Inflammatory macrophage treated with lipopolysaccharide for 1 hour (primary cell): Measurements from ENCODE around the gene TIAM2.
A peak's percentile ranks its signal among the peaks of the same experiment; 100 is the strongest.
"Not testable (repeated sequence)": the region's sequence is repeated elsewhere in the genome, so short reads cannot be mapped to it uniquely, and the experiment has no call there.

Experiments
- DNase-seq, 2 donors: peaks; one replicate each; pipeline ENCODE4 v3.0.0-alpha.2; 2020 to 2022

TIAM2 gene

DNA sequence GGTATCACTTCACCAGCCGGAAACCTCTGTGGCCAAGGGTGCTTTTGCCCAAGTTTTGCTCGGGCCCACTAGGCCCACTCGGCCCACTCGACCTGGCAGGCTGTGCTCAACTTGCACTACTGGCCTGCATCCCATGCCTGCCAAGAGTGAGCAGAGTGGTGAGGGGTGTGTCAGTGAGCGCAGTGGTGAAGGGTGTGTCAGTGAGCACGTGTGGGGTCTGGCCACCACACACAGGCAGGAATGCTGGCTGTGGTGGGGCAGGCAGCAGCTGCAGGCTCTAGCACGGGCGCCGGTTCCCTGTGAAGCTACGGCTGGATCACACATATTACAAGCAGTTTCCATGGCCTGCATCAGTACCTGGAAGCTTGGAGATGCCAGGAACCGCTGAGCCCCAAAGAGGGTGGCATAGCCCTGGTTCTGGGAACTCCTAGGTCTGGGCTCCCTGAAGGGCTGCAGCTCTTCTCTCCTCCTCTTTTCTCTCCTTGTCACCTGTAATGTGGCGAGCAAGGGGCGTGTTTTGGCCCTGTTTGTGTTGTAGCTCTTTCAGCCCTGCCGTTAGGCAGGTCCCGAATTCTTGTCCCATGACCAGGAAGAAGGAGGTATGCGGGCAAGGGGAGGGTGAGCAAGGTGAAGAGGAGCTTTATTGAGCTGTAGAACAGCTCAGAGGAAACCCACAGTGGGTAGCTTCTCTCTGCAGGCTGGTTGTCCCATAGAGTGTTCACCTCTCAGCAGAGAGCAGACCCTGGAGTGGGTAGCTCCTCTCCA, 217.7 kb downstream of the TIAM2 start:
- no peak for DNase-seq

- DNase-seq, result no peak
Observed at GRCh38 chr6:155213611-155214372, 218.7 kb downstream of the TIAM2 start.

- DNase-seq, result no peak
Observed at GRCh38 chr6:155215906-155216305, 220.8 kb downstream of the TIAM2 start.

GRCh38 chr6:155216312-155217046, 221.4 kb downstream of the TIAM2 start:
- DNase-seq, result no peak

DNA sequence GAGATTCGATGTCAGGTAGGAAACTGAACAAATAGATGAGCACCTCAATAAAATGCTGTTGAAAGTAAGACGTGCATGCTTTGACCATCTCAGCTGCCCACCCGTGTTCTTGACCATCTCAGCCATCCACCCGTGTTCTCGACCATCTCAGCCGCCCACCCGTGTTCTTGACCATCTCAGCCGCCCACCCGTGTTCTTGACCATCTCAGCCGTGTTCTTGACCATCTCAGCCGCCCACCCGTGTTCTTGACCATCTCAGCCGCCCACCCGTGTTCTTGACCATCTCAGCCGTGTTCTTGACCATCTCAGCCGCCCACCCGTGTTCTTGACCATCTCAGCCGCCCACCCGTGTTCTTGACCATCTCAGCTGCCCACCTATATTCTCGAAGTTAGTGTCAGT, 223.6 kb downstream of the TIAM2 start:
- DNase-seq, result not testable (repeated sequence)

DNA sequence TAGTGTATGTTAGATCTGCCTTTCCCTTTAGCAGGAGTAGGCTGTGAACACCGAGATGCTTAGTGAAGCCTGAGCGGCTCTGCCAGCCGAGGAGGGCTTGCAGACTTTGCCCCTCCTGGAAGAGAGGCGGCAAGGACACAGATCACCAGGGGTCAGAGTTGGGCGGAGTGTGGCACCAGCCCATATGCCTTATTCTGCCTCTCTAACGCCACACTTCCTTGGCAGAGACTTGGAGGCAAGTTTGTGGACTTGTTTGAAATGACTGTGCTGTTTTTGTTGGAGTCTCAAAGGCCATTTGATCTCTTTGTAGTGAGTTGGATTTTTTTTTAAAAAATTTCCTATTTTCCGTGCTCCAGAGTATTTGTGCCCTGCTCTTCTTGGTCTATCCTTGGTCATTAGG, 224.2 kb downstream of the TIAM2 start:
- DNase-seq, result no peak

- no peak for DNase-seq
Observed at GRCh38 chr6:155219858-155220301, 224.8 kb downstream of the TIAM2 start.

- DNase-seq, result peak; percentile 61 to 76
Observed at GRCh38 chr6:155221086-155221485, 226.0 kb downstream of the TIAM2 start.

DNA sequence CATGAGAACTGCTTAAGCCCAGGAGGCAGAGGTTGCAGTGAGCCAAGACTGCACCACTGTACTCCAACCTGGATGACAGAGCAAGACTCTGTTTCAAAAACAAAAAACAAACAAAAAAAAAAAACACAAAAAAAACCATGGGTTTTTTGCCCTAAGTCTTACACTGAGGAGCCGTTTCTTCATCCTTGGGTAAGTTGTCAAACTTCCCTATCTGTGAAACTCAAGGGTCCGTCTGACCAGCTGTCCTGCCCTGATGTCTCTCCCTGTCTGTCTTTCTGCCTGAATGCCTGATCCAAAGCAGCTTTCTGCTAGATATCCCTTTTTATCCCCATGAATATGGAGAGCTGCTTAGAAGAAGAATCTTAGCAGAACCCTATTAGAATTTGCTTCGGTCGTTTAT, 227.4 kb downstream of the TIAM2 start:
- DNase-seq, result peak; percentile 60 to 74

- DNase-seq, result peak; percentile 74 to 89
Observed at GRCh38 chr6:155223646-155224451, 228.7 kb downstream of the TIAM2 start.

DNA sequence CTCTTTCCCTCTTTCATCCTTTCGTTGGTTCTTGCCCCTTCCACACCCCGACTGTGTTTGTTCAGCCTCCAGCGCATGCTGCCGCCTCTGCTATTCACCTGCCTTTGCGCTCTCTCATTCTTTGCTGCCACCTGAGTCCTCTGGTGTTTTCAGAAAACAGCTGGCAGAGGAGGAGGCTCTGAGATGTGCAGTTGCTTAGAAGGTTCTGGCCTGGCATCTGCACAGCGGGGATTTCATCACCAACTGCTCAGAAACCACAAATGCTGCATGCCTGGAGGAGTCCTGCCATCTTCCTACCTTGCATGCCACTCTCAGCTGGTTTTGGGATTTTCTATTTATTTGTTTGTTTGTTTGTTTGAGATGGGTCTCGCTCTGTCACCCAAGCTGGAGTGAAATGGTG, 229.5 kb downstream of the TIAM2 start:
- no peak for DNase-seq

DNA sequence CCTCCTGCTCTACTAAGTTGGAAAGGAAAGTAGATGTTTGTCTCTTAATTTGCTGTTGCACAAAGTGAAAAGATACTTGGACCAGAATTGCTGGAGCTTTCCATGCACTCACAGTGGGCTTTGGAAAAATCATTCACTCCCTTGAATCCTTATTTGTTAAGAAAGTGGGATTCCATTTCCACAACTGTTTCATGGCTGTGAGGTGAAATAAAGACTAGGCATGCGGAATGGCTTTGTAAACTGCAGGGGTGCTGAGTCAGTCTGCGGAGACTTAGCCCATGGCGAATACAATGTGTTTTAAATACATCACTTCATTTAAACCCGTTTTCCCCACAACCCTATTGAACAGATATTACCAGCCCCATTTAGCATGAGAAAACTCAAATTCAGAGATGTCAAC, 231.9 kb downstream of the TIAM2 start:
- no peak for DNase-seq

GRCh38 chr6:155228546-155229166, 233.5 kb downstream of the TIAM2 start:
- no peak for DNase-seq

DNA sequence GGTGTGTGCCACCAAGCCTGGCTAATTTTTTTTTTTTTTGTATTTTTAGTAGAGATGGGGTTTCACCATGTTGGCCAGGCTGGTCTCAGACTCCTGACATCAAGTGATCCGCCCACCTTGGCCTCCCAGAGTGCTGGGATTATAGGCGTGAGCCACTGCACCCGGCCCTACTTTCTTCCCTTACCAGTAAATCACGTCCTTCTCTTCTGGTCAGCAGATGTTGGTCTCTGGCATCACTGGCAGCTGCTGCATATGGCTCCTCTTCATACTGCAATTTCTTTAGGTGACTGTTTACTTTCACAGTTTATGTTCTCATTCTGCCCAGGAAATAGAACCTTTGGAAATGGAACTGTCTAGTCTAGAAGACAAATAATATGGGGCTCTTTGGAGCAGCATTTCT, 235.9 kb downstream of the TIAM2 start:
- not testable (repeated sequence) for DNase-seq

- DNase-seq, result no peak
Observed at GRCh38 chr6:155232848-155233247, 237.7 kb downstream of the TIAM2 start.

DNA sequence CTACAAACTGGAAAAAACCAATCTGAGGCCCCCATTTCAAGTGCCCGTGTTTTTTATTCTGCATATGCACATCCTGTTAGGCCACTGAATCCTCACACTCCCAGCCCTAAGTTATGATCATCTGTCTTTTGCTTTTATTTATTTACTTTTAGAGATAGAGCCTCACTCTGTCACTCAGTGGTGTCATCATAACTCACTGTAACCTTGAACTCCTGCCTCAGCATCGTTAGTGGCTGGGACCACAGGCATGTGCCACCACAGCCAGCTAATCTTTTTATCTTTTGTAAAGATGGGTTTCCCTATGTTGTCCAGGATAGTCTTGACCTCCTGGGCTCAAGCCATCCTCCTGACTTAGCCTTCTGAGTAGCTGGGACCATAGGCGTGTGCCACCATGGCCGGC, 239.1 kb downstream of the TIAM2 start:
- DNase-seq, result no peak

GRCh38 chr6:155234687-155235086, 239.6 kb downstream of the TIAM2 start:
- no peak for DNase-seq

DNA sequence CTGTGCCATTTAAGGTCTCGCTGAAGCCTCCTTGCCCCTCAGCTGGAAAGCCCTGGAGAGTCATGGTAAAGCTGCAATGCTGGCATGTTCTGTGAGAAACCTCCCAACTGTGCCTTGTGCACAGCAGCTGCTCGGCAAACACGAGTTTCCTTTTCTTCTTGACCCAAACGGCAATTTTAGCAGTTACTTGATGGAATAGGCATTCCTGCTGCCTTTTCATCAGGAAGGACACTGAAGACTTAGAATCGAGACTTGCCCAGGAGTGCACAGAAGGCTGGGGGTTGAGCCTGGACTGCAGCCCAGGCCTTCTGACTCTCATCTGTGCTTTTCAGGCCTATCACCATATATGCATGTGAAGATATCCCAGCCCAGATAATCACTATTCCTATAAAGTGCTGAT, 240.0 kb downstream of the TIAM2 start:
- DNase-seq, result no peak

GRCh38 chr6:155237613-155238012, 242.5 kb downstream of the TIAM2 start:
- DNase-seq, result no peak

- no peak for DNase-seq
Observed at GRCh38 chr6:155240905-155241600, 245.9 kb downstream of the TIAM2 start.

GRCh38 chr6:155241966-155242365, 246.9 kb downstream of the TIAM2 start:
- no peak for DNase-seq

- DNase-seq, result no peak
Observed at GRCh38 chr6:155244434-155244833, 249.3 kb downstream of the TIAM2 start.
